ENCODE measurements around the gene ELAPOR2. TPM values are rescaled to one million over a fixed set of nuclear protein-coding genes. Genes with fewer than 3 reads are reported as not detected.

ELAPOR2 gene
- total RNA-seq, 2 donors from 2014 or later: 15.5 to 19.9 TPM

DNA sequence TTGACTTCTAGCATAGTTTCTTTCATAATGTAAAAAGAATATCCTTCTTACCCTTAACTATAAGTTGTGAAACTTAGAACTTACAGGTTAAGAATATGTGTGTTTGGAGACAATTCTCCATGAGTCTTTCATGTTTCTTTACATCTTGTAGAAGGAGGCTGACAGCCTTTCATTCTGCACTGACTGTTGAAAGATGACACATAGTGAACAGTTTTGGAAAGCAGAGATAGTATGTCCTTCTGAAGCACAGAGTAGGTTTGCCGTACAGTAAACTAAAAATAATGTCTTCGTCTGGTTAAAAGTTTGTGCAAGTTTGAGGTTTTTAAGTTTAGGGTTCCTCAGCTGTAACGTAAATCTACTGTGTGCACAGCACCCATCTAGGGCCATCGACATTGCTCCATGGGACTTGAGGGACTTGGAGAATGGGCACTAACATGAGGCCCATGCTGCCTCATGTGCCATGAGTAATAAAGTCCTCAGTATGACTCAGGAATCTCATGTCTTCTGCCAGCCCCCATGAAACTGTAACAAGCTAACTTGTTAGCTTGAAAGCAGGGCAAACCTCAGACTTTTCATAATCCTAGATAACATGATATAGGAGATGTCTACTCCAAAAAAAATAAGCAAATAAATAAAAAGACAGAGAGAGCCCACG is 24.5 kb upstream of the ELAPOR2 start:
- no peaks in the 10 kb centered on the region for H3K36me3 ChIP-seq
- no peak overlapping the region for H3K27ac ChIP-seq
- no peaks in the 10 kb centered on the region for H3K9me3 ChIP-seq
- H3K27me3 ChIP-seq (replicated peaks; ENCODE audit: insufficient read depth): no peaks in the 10 kb centered on the region
- intact Hi-C loops (cut with DNase I): no loop called here
- TF ChIP-seq POLR2AphosphoS5 (IDR thresholded peaks at IDR 0.05): no peak
- TF ChIP-seq CTCF (IDR thresholded peaks at IDR 0.05): no peak
- no peak for TF ChIP-seq POLR2A (IDR thresholded peaks at IDR 0.05)
- H3K4me1 ChIP-seq (replicated peaks): no peaks in the 10 kb centered on the region
- 89% methylated on average over 5 of the region's 5 CpGs for WGBS
- DNase-seq (ENCODE audit: low spot score): no peak
- H3K4me3 ChIP-seq: no peak overlapping the region

DNA sequence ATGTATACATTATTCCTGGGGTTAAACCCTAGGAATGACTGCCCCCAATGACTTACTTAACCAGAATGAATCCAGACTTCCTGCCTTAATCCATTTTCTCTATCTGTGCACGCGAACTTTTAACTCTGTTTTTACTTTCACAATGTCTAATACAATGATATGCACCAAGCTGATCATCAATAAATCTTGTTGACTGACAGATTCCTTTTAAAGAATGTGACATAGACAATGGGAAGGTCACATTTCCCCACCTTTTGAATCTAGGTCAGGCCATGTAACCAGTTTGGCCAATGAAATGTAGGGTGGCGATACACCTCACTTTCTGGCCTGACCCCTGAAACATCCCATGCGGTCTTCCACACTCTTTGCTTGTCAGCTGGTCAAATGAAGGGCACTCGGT is 23.2 kb upstream of the ELAPOR2 start:
- no peaks in the 10 kb centered on the region for H3K27me3 ChIP-seq (replicated peaks; ENCODE audit: insufficient read depth)
- H3K9me3 ChIP-seq: no peaks in the 10 kb centered on the region
- intact Hi-C loops (cut with DNase I): no loop called here
- 89% methylated on average over 5 of the region's 5 CpGs for WGBS
- DNase-seq (ENCODE audit: low spot score): no peak
- H3K36me3 ChIP-seq: no peaks in the 10 kb centered on the region
- no peaks in the 10 kb centered on the region for H3K4me1 ChIP-seq (replicated peaks)
- no peak overlapping the region for H3K4me3 ChIP-seq
- TF ChIP-seq POLR2A (IDR thresholded peaks at IDR 0.05) (no peak), POLR2AphosphoS5 (IDR thresholded peaks at IDR 0.05) (no peak), CTCF (IDR thresholded peaks at IDR 0.05) (no peak)
- H3K27ac ChIP-seq: no peak overlapping the region

GRCh38 chr7:87075671-87076404 is 16.4 kb upstream of the ELAPOR2 start:
- DNase-seq (ENCODE audit: low spot score): no peak
- intact Hi-C loops (cut with DNase I): no loop called here
- WGBS: 62% methylated on average over 2 of the region's 2 CpGs

GRCh38 chr7:87067788-87068187 is 8.3 kb upstream of the ELAPOR2 start:
- Histone ChIP-seq H3K4me3 (no peak overlapping the region), H3K9me3 (no peaks in the 10 kb centered on the region), H3K4me1 (replicated peaks) (no peaks in the 10 kb centered on the region), H3K27me3 (replicated peaks; ENCODE audit: insufficient read depth) (no peaks in the 10 kb centered on the region), H3K27ac (no peak overlapping the region), H3K36me3 (no peaks in the 10 kb centered on the region)
- intact Hi-C loops (cut with DNase I): no loop called here
- TF ChIP-seq POLR2AphosphoS5 (IDR thresholded peaks at IDR 0.05) (no peak), POLR2A (IDR thresholded peaks at IDR 0.05) (no peak), CTCF (IDR thresholded peaks at IDR 0.05) (no peak)
- DNase-seq (ENCODE audit: low spot score): no peak

More at GRCh38 chr7:87075671-87076404, 16.4 kb upstream of the ELAPOR2 start:
- Histone ChIP-seq H3K27me3 (replicated peaks; ENCODE audit: insufficient read depth) (no peaks in the 10 kb centered on the region), H3K4me1 (replicated peaks) (no peaks in the 10 kb centered on the region), H3K36me3 (no peaks in the 10 kb centered on the region), H3K27ac (no peak overlapping the region), H3K9me3 (no peaks in the 10 kb centered on the region), H3K4me3 (no peak overlapping the region)
- no peak for TF ChIP-seq POLR2A (IDR thresholded peaks at IDR 0.05)
- no peak for TF ChIP-seq POLR2AphosphoS5 (IDR thresholded peaks at IDR 0.05)
- no peak for TF ChIP-seq CTCF (IDR thresholded peaks at IDR 0.05)

DNA sequence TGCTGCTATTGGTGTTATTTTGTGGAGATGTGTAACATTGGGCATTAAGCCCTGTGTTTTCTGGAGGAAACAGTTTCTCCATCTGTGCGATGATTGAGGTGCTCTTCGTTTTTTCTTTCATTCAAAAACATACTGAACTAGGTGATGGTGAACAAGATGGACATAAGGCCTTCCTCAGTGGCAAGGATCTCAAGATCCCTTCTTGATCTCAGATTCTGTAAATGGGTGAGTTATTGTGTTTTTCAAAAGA is 759 bp upstream of the ELAPOR2 start:
- intact Hi-C loops (cut with DNase I): no loop called here
- Histone ChIP-seq H3K27me3 (replicated peaks; ENCODE audit: insufficient read depth) (no peaks in the 10 kb centered on the region), H3K4me1 (replicated peaks) (no peaks in the 10 kb centered on the region), H3K27ac (peak overlapping the region in 1 of 2 donors; percentile 64), H3K4me3 (no peak overlapping the region), H3K9me3 (no peaks in the 10 kb centered on the region), H3K36me3 (no peaks in the 10 kb centered on the region)
- TF ChIP-seq POLR2A (IDR thresholded peaks at IDR 0.05): no peak
- TF ChIP-seq CTCF (IDR thresholded peaks at IDR 0.05): no peak
- no peak for TF ChIP-seq POLR2AphosphoS5 (IDR thresholded peaks at IDR 0.05)
- 71% methylated on average over 2 of the region's 2 CpGs for WGBS
- DNase-seq (ENCODE audit: low spot score): no peak
